T-cell (primary cell): ENCODE results near the gene COL9A1. TPM values are rescaled to one million over a fixed set of nuclear protein-coding genes. Genes with fewer than 3 reads are reported as not detected.
"Not testable (repeated sequence)": the region's sequence is repeated elsewhere in the genome, so short reads cannot be mapped to it uniquely, and the experiment has no call there.

Experiments used
- ATAC-seq, 4 experiments: fragments of 200-7000 bp in 3 of 4; fragments of 150-1000 bp in 1 of 4; cut with Tn5 transposase; replicated peaks in 1 of 4; 1 replicate in 3 of 4; 2 replicates in 1 of 4; pipeline ENCODE4 v1.10.0; 2021; ENCODE audit warnings: moderate library complexity in 3 of 4, mild to moderate bottlenecking in 2 of 4, moderate number of reproducible peaks in 1 of 4
- CTCF ChIA-PET, 2 donors: fragments of 300-600 bp; sonication (Branson Sonifier 250); formaldehyde crosslinking; loops; one replicate each; lab custom pipeline; 2022; ENCODE audit warnings: antibody characterized with exemption in 2 of 2; lab: Charles Lee
- POLR2A ChIA-PET, 2 donors: fragments of 300-600 bp; sonication (Branson Sonifier 250); formaldehyde crosslinking; loops; one replicate each; lab custom pipeline; 2022; ENCODE audit warnings: antibody characterized with exemption in 2 of 2; lab: Charles Lee
- DNase-seq, 35 experiments: peaks; one replicate each; pipeline versions ENCODE4 v3.0.0 to v3.0.0-alpha.2; 2013 to 2023
- H3K27ac ChIP-seq: one replicate; pipeline ENCODE4 v1.5.1; 2013; ENCODE audit warnings: low read length
- H3K27me3 ChIP-seq, 2 experiments: replicated peaks in 1 of 2; 1 replicate in 1 of 2; 2 replicates in 1 of 2; pipeline versions ENCODE4 v1.6.1 to v1.7.0; 2013; ENCODE audit warnings: low read length in 1 of 2, mixed read lengths in 1 of 2; ENCODE audit not compliant: control insufficient read depth in 2 of 2, insufficient read depth in 2 of 2; ENCODE audit errors: extremely low read depth in 1 of 2
- H3K36me3 ChIP-seq, 2 donors: 1 replicate in 1 of 2; 2 replicates in 1 of 2; pipeline versions ENCODE4 v1.6.1 to v1.7.0; 2013; ENCODE audit warnings: low read length in 1 of 2; ENCODE audit not compliant: control insufficient read depth in 2 of 2, insufficient read depth in 1 of 2; ENCODE audit errors: extremely low read depth in 1 of 2
- H3K4me1 ChIP-seq, 2 experiments: 1 replicate in 1 of 2; 2 replicates in 1 of 2; pipeline versions ENCODE4 v1.6.1 to v1.7.0; 2013; ENCODE audit warnings: low read length in 2 of 2, mixed read lengths in 1 of 2; ENCODE audit not compliant: insufficient read depth in 2 of 2, control insufficient read depth in 1 of 2; ENCODE audit errors: extremely low read depth in 1 of 2
- H3K4me3 ChIP-seq, 2 donors: 1 replicate in 1 of 2; 2 replicates in 1 of 2; pipeline versions ENCODE4 v1.5.1 to v1.7.0; 2013; ENCODE audit warnings: mild to moderate bottlenecking in 2 of 2, low read length in 1 of 2, moderate library complexity in 1 of 2; ENCODE audit not compliant: control insufficient read depth in 1 of 2; ENCODE audit errors: extremely low read depth in 1 of 2
- H3K9me3 ChIP-seq: 2 replicates; pipeline ENCODE4 v1.7.0; 2013
- H3K27ac Mint-ChIP-seq, 2 donors: one replicate each; pipeline ENCODE4 v1.8.0; 2020 to 2021; ENCODE audit warnings: mild to moderate bottlenecking in 2 of 2, mixed read lengths in 2 of 2
- H3K27me3 Mint-ChIP-seq, 2 donors: one replicate each; pipeline ENCODE4 v1.8.0; 2021 to 2022; ENCODE audit warnings: mixed read lengths in 2 of 2
- H3K36me3 Mint-ChIP-seq: one replicate; pipeline ENCODE4 v1.8.0; 2021; ENCODE audit warnings: mixed read lengths
- H3K4me1 Mint-ChIP-seq, 3 donors: one replicate each; pipeline ENCODE4 v1.8.0; 2020 to 2022; ENCODE audit warnings: mixed read lengths in 3 of 3, mild to moderate bottlenecking in 1 of 3
- H3K4me3 Mint-ChIP-seq, 3 donors: one replicate each; pipeline ENCODE4 v1.8.0; 2020 to 2022; ENCODE audit warnings: mild to moderate bottlenecking in 3 of 3, mixed read lengths in 3 of 3, moderate library complexity in 3 of 3
- H3K9me3 Mint-ChIP-seq, 3 donors: one replicate each; pipeline ENCODE4 v1.8.0; 2020 to 2022; ENCODE audit warnings: mixed read lengths in 3 of 3
- WGBS: methylation state at CpG from one replicate; pipeline ENCODE4 v1.1.5; 2013; ENCODE audit warnings: missing lambda C conversion rate; ENCODE audit not compliant: insufficient coverage; 5-methylcytosine and 5-hydroxymethylcytosine counted together
- total RNA-seq, 35 experiments: library from RNA in 6 of 35; stranded (reverse) in 6 of 35; fragments of 120-200 nt in 1 of 35; gene quantifications; one replicate each; pipeline versions ENCODE4 v1.2.1 to v1.2.4 and lab custom pipeline; 2013 to 2026

The COL9A1 gene
- total RNA-seq, 5 donors from 2014 or later (not counting 1 experiment from before 2014, with no cell fraction given): not detected

GRCh38 chr6:70312165-70312745, 9.4 kb upstream of the COL9A1 start:
- DNase-seq (no peak), ATAC-seq (no peak)
- Histone ChIP-seq H3K4me1 (no peaks in the 10 kb centered on the region), H3K36me3 (no peaks in the 10 kb centered on the region), H3K4me3 (no peak overlapping the region), H3K27ac (no peak overlapping the region), H3K9me3 (no peaks in the 10 kb centered on the region), H3K27me3 (peaks cover 0 to 4% of the 10 kb centered on the region in 2 experiments)
- Mint-ChIP-seq H3K9me3 (no peaks in the 10 kb centered on the region), H3K27me3 (peaks cover 12 to 40% of the 10 kb centered on the region in 2 donors), H3K36me3 (no peaks in the 10 kb centered on the region), H3K4me1 (no peaks in the 10 kb centered on the region), H3K27ac (no peak overlapping the region), H3K4me3 (no peak overlapping the region)
- CTCF ChIA-PET: no interaction called here
- 0% methylated on average over 1 of the region's 5 CpGs for WGBS
- POLR2A ChIA-PET: no interaction called here

GRCh38 chr6:70310063-70310694, 7.3 kb upstream of the COL9A1 start:
- Histone ChIP-seq H3K36me3 (no peaks in the 10 kb centered on the region), H3K27ac (no peak overlapping the region), H3K9me3 (no peaks in the 10 kb centered on the region), H3K4me1 (no peaks in the 10 kb centered on the region), H3K4me3 (no peak overlapping the region), H3K27me3 (peaks cover 0 to 4% of the 10 kb centered on the region in 2 experiments)
- H3K36me3 Mint-ChIP-seq: no peaks in the 10 kb centered on the region
- H3K27ac Mint-ChIP-seq: no peak overlapping the region
- no peaks in the 10 kb centered on the region for H3K9me3 Mint-ChIP-seq
- no peaks in the 10 kb centered on the region for H3K4me1 Mint-ChIP-seq
- H3K27me3 Mint-ChIP-seq: peaks cover 8 to 41% of the 10 kb centered on the region in 2 donors
- CTCF ChIA-PET: interaction anchor here (0.5 to 2.6 kb wide), 15 partner anchors 11 to 1280 kb away, joined by 3 to 12 read pairs (median 5); no protein-coding TSS in a partner anchor
- H3K4me3 Mint-ChIP-seq: no peak overlapping the region
- ATAC-seq: no peak
- no CpG with 5 or more reads among the region's 4 CpGs for WGBS
- peak in 2 of 35 experiments; percentile 3 to 45 for DNase-seq
- POLR2A ChIA-PET: interaction anchor here in 1 of 2 donors (1.0 kb wide), 1 partner anchor 10 kb away, joined by 4 read pairs; no protein-coding TSS in a partner anchor

- Mint-ChIP-seq H3K4me1 (no peaks in the 10 kb centered on the region), H3K27me3 (peaks cover 14 to 46% of the 10 kb centered on the region in 2 donors), H3K36me3 (no peaks in the 10 kb centered on the region), H3K27ac (no peak overlapping the region), H3K9me3 (no peaks in the 10 kb centered on the region), H3K4me3 (no peak overlapping the region)
- DNase-seq (no peak), ATAC-seq (no peak)
- Histone ChIP-seq H3K4me1 (no peaks in the 10 kb centered on the region), H3K27ac (no peak overlapping the region), H3K9me3 (no peaks in the 10 kb centered on the region), H3K4me3 (no peak overlapping the region), H3K36me3 (no peaks in the 10 kb centered on the region), H3K27me3 (peaks cover 0 to 4% of the 10 kb centered on the region in 2 experiments)
- POLR2A ChIA-PET: interaction anchor here in 1 of 2 donors (0.6 kb wide), 1 partner anchor 570 kb away, joined by 5 read pairs; no protein-coding TSS in a partner anchor
- 86% methylated on average over 1 of the region's 2 CpGs for WGBS
- CTCF ChIA-PET: interaction anchor here (0.6 to 2.6 kb wide), 16 partner anchors 15 to 706 kb away, joined by 3 to 12 read pairs (median 4); partner anchors contain the start of gene FAM135A (in 1 of the 2)
Observed at GRCh38 chr6:70309243-70309642, 6.4 kb upstream of the COL9A1 start.

- H3K4me1 Mint-ChIP-seq: not testable (repeated sequence)
- POLR2A ChIA-PET: interaction anchor here in 1 of 2 donors (0.6 kb wide), 1 partner anchor 369 kb away, joined by 3 read pairs; no protein-coding TSS in a partner anchor
Observed at GRCh38 chr6:70308142-70308541, 5.3 kb upstream of the COL9A1 start.

GRCh38 chr6:70307008-70307407, 4.1 kb upstream of the COL9A1 start:
- no peaks in the 10 kb centered on the region for H3K9me3 ChIP-seq
- 43% methylated on average over 1 of the region's 3 CpGs for WGBS
- H3K4me1 ChIP-seq: no peaks in the 10 kb centered on the region
- H3K27me3 Mint-ChIP-seq: peaks cover 24 to 43% of the 10 kb centered on the region in 2 donors
- peaks cover 4 to 5% of the 10 kb centered on the region in 2 experiments for H3K27me3 ChIP-seq
- H3K4me3 Mint-ChIP-seq: no peak overlapping the region
- no peaks in the 10 kb centered on the region for H3K36me3 ChIP-seq
- DNase-seq (no peak), ATAC-seq (no peak)
- H3K27ac Mint-ChIP-seq: no peak overlapping the region
- H3K36me3 Mint-ChIP-seq: no peaks in the 10 kb centered on the region
- no peaks in the 10 kb centered on the region for H3K4me1 Mint-ChIP-seq
- POLR2A ChIA-PET: no interaction called here
- no peaks in the 10 kb centered on the region for H3K9me3 Mint-ChIP-seq
- no peak overlapping the region for H3K27ac ChIP-seq
- no peak overlapping the region for H3K4me3 ChIP-seq
- CTCF ChIA-PET: no interaction called here

More at GRCh38 chr6:70308142-70308541, 5.3 kb upstream of the COL9A1 start:
- CTCF ChIA-PET: interaction anchor here (1.1 to 2.5 kb wide), 7 partner anchors 15 to 707 kb away, joined by 3 to 11 read pairs (median 4); partner anchors contain the start of gene FAM135A (in 1 of the 2)
- not testable (repeated sequence) for H3K9me3 Mint-ChIP-seq, H3K27ac Mint-ChIP-seq, H3K36me3 Mint-ChIP-seq, H3K4me1 ChIP-seq, H3K4me3 ChIP-seq, H3K27ac ChIP-seq, ATAC-seq, H3K9me3 ChIP-seq, H3K36me3 ChIP-seq, H3K27me3 ChIP-seq, H3K4me3 Mint-ChIP-seq, DNase-seq
- H3K27me3 Mint-ChIP-seq: peaks cover 16 to 43% of the 10 kb centered on the region in 2 donors

- H3K4me1 ChIP-seq: no peaks in the 10 kb centered on the region
- no peak for ATAC-seq
- ChIA-PET POLR2A (no interaction called here), CTCF (no interaction called here)
- H3K36me3 ChIP-seq: no peaks in the 10 kb centered on the region
- no peak overlapping the region for H3K4me3 ChIP-seq
- no peak overlapping the region for H3K27ac Mint-ChIP-seq
- H3K27ac ChIP-seq: no peak overlapping the region
- H3K27me3 Mint-ChIP-seq: peaks cover 33 to 43% of the 10 kb centered on the region in 2 donors
- H3K9me3 ChIP-seq: no peaks in the 10 kb centered on the region
- peaks cover 3 to 7% of the 10 kb centered on the region in 2 experiments for H3K27me3 ChIP-seq
- no peak overlapping the region for H3K4me3 Mint-ChIP-seq
- H3K9me3 Mint-ChIP-seq: no peaks in the 10 kb centered on the region
- no peak for DNase-seq
- no CpG with 5 or more reads among the region's 1 CpG for WGBS
- no peaks in the 10 kb centered on the region for H3K36me3 Mint-ChIP-seq
- no peaks in the 10 kb centered on the region for H3K4me1 Mint-ChIP-seq
Observed at GRCh38 chr6:70304616-70305015, 1.7 kb upstream of the COL9A1 start.
